Erythroblast (primary cell): ENCODE results near the gene NRIP1.

Experiments used
- GATA1 ChIP-seq: IDR thresholded peaks from 2 replicates; pipeline ENCODE4 v1.6.1; 2011; ENCODE audit warnings: low read depth, mild to moderate bottlenecking, control low read depth, low read length, moderate library complexity
- POLR2A ChIP-seq: IDR thresholded peaks from 2 replicates; pipeline ENCODE4 v1.6.1; 2011; ENCODE audit warnings: mild to moderate bottlenecking, low read length

DNA sequence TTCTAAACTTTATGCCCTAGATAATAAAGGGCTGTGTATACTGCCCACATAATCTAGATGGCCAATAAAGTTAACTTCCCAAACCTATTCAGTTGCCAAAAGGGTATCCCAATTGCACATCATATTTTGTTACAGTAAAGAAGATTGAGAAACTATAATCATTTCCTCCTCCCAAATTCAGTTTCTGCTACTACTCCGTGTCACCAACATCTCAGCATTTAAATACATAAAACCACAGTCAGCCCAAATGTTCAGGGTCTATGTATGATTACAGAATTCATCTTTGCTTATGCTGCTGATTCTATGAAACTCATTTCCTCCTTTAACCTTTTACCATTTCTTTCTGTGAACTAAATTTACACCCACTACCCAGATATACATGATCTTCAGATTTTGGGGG lies 28.6 kb downstream of the NRIP1 start:
- no peak for TF ChIP-seq POLR2A
- no peak for TF ChIP-seq GATA1
